ENCODE results near the gene SLC6A8. TPM values are rescaled to one million over a fixed set of nuclear protein-coding genes. Genes with fewer than 3 reads are reported as not detected.
"Not testable (repeated sequence)": the region's sequence is repeated elsewhere in the genome, so short reads cannot be mapped to it uniquely, and the experiment has no call there.

The SLC6A8 gene
- polyA plus RNA-seq, 2 of the 4 experiments (the other 2 are of a cell fraction): 2.0 to 6.1 TPM

- ChIA-PET POLR2A (no interaction called here), CTCF (interaction anchor here (2.6 kb wide), 1 partner anchor 15 kb away, joined by 9 read pairs; no protein-coding TSS in a partner anchor)
- WGBS (ENCODE audit: missing lambda C conversion rate): 93% methylated on average over 13 of the region's 31 CpGs
- 0 out of 2 replicates have a peak, but pooled peaks have one; percentile 44 for TF ChIP-seq POLR2AphosphoS2 (conservative IDR thresholded peaks at IDR 0.05; ENCODE audit: low read length)
- no peak for TF ChIP-seq SMC3 (IDR thresholded peaks at IDR 0.05)
- Histone ChIP-seq H3K27ac (no peak overlapping the region), H3K4me3 (no peak overlapping the region), H3K4me1 (peaks cover 7% of the 10 kb centered on the region; the same call in 2 of the 3 replicates), H3K4me2 (no peak overlapping the region), H3K9me3 (no peaks in the 10 kb centered on the region)
- ATAC-seq: peak in 1 of 2 experiments; percentile 5; a peak in 3 of 6 replicates
- no peak for FAIRE-seq
- no peak for DNase-seq (ENCODE audit: low read depth in 1 of 2, low spot score in 1 of 2)
Observed at GRCh38 chrX:153693216-153694086, 5.7 kb downstream of the SLC6A8 start.

- H3K4me2 ChIP-seq; H3K9me3 ChIP-seq; POLR2A ChIA-PET; H3K4me1 ChIP-seq; H3K27ac ChIP-seq; DNase-seq (ENCODE audit: low read depth in 1 of 2, low spot score in 1 of 2); FAIRE-seq; ATAC-seq; H3K4me3 ChIP-seq: not testable (repeated sequence)
- CTCF ChIA-PET: interaction anchor here (2.6 kb wide), 1 partner anchor 14 kb away, joined by 9 read pairs; no protein-coding TSS in a partner anchor
- WGBS (ENCODE audit: missing lambda C conversion rate): 100% methylated on average over 1 of the region's 16 CpGs
Observed at GRCh38 chrX:153694256-153694655, 6.5 kb downstream of the SLC6A8 start.

- no peak overlapping the region for H3K4me2 ChIP-seq
- H3K4me3 ChIP-seq: no peak overlapping the region
- no peaks in the 10 kb centered on the region for H3K9me3 ChIP-seq
- ATAC-seq (no peak), FAIRE-seq (no peak), DNase-seq (ENCODE audit: low read depth in 1 of 2, low spot score in 1 of 2) (no peak)
- no peak overlapping the region for H3K27ac ChIP-seq
- ChIA-PET CTCF (interaction anchor here (2.6 kb wide), 1 partner anchor 13 kb away, joined by 9 read pairs; no protein-coding TSS in a partner anchor), POLR2A (no interaction called here)
- no peaks in the 10 kb centered on the region for H3K4me1 ChIP-seq
- TF ChIP-seq HMGXB4 (CRISPR knock-in tag; IDR thresholded peaks at IDR 0.05; ENCODE audit: borderline replicate concordance) (no peak), TP53 (CRISPR knock-in tag; IDR thresholded peaks at IDR 0.05) (no peak), ATOH8 (CRISPR knock-in tag; IDR thresholded peaks at IDR 0.05; ENCODE audit: low read depth) (no peak), RARB (CRISPR knock-in tag; IDR thresholded peaks at IDR 0.05) (no peak), FOXS1 (CRISPR knock-in tag; IDR thresholded peaks at IDR 0.05) (no peak), ELK1 (IDR thresholded peaks at IDR 0.05; ENCODE audit: low read depth, low read length) (no peak), HOXB5 (CRISPR knock-in tag; IDR thresholded peaks at IDR 0.05) (no peak), SMC3 (IDR thresholded peaks at IDR 0.05) (no peak), POLR2AphosphoS2 (conservative IDR thresholded peaks at IDR 0.05; ENCODE audit: low read length) (no peak), JUN (IDR thresholded peaks at IDR 0.05) (no peak), MYC (IDR thresholded peaks at IDR 0.05; ENCODE audit: borderline replicate concordance, low read length) (no peak), USF2 (IDR thresholded peaks at IDR 0.05) (no peak), MAZ (IDR thresholded peaks at IDR 0.05; ENCODE audit: borderline replicate concordance, low read depth, low read length) (no peak), PHF8 (IDR thresholded peaks at IDR 0.05; ENCODE audit: borderline replicate concordance, low read depth) (no peak), CHD4 (IDR thresholded peaks at IDR 0.05; ENCODE audit: borderline replicate concordance) (no peak), ZFP36 (IDR thresholded peaks at IDR 0.05; ENCODE audit: borderline replicate concordance, partially characterized antibody) (no peak)
- WGBS (ENCODE audit: missing lambda C conversion rate): no CpG with 5 or more reads among the region's 23 CpGs
Observed at GRCh38 chrX:153694687-153695270, 7.1 kb downstream of the SLC6A8 start.

Data from A549 (cell line).